T-helper 17 cell (primary cell): ENCODE data around the gene KCNJ12. TPM values are rescaled to one million over a fixed set of nuclear protein-coding genes. Genes with fewer than 3 reads are reported as not detected.
"Not testable (repeated sequence)": the region's sequence is repeated elsewhere in the genome, so short reads cannot be mapped to it uniquely, and the experiment has no call there.

Experiments used
- ATAC-seq: fragments of 150-1000 bp; cut with Tn5 transposase; 2 replicates; pipeline ENCODE4 v1.10.0; 2021; ENCODE audit warnings: mild to moderate bottlenecking, moderate library complexity
- DNase-seq, 3 donors: peaks; one replicate each; pipeline versions ENCODE4 v3.0.0 to v3.0.0-alpha.2; 2020 to 2021
- H3K9me3 ChIP-seq: one replicate; pipeline ENCODE4 v1.7.0; 2013; ENCODE audit warnings: low read length, mild to moderate bottlenecking; ENCODE audit not compliant: control insufficient read depth, poor library complexity, severe bottlenecking
- H3K27ac Mint-ChIP-seq: one replicate; pipeline ENCODE4 v1.8.0; 2022; ENCODE audit warnings: mild to moderate bottlenecking, moderate library complexity, mixed read lengths
- H3K27me3 Mint-ChIP-seq: one replicate; pipeline ENCODE4 v1.8.0; 2022; ENCODE audit warnings: mixed read lengths
- H3K36me3 Mint-ChIP-seq: one replicate; pipeline ENCODE4 v1.8.0; 2022; ENCODE audit warnings: low read depth, mixed read lengths
- H3K4me1 Mint-ChIP-seq: one replicate; pipeline ENCODE4 v1.8.0; 2022; ENCODE audit warnings: mild to moderate bottlenecking, mixed read lengths
- H3K4me3 Mint-ChIP-seq: one replicate; pipeline ENCODE4 v1.8.0; 2022; ENCODE audit warnings: mild to moderate bottlenecking, moderate library complexity, mixed read lengths
- total RNA-seq, 4 donors: library from RNA in 2 of 4; stranded (reverse) in 2 of 4; gene quantifications; one replicate each; pipeline ENCODE4 v1.2.3 and lab custom pipeline; 2022 to 2026

The KCNJ12 gene
- total RNA-seq, 2 donors from 2014 or later, result 0.12 TPM; not detected in 1

DNA sequence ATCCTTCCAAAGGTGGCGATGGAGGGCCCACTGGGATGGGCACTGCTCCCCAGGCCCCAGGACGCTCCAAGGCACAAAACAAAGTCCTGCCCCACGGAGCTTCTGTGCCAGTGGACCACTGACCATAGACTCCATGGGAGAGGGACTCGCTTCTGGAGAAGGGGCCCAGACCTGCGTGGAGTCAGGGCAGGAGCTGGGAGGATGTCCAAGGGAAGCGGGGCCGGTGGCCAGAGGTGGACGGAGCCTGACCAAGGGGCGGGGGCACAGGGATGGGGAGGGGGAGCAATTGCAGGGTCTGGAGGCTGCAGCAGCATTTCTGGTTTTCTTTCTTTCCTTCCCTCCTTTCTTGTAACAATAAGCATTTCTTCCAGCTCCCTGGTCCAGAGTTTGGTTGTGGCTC is 14.1 kb downstream of the KCNJ12 start:
- ATAC-seq, result no peak
- no peak overlapping the region for H3K4me3 Mint-ChIP-seq
- peaks cover 25% of the 10 kb centered on the region for H3K27me3 Mint-ChIP-seq
- H3K4me1 Mint-ChIP-seq, result peaks cover 6% of the 10 kb centered on the region
- no peak overlapping the region for H3K27ac Mint-ChIP-seq
- H3K36me3 Mint-ChIP-seq, result no peaks in the 10 kb centered on the region
- H3K9me3 ChIP-seq, result no peaks in the 10 kb centered on the region
- no peak for DNase-seq

DNA sequence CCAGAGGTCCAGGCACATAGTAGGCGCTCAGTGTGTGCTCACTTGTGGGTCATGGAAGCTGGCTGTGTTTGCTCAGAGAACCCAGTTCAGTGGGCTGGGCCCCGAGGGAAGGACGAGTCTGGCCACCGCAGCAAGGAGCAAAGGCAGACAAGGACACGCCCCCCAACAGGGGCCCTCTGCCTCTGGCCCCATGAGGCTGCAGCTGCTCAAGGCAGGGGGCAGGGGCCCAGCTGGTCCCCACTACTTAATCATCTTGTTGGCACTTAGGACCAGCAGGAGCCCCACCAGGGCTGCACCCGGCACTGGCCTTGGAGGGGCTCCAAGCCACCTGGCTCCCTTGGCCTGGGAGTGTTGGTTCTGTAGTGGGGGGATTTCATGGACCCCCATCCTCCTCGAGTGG is 16.1 kb downstream of the KCNJ12 start:
- Mint-ChIP-seq H3K4me3 (no peak overlapping the region), H3K36me3 (no peaks in the 10 kb centered on the region)
- no peak for ATAC-seq

DNA sequence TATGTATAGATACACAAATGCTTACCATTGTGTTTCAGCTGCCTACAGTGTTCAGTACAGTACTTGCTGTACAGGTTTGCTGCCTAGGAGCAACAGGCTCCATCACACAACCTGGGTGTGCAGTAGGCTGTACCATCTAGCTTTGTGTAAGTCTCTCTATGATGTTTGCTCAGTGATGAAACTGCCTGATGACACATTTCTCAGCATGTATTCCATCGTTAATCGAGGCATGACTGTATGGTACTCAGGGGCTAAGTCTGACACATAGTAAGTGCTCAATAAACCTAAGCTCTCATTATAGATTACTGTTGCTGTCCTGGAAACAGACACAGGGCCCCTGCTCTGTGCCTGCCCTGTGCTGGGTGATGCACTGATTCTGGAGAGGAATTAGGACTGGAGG is 18.1 kb downstream of the KCNJ12 start:
- Mint-ChIP-seq H3K27ac (no peak overlapping the region), H3K36me3 (no peaks in the 10 kb centered on the region), H3K4me1 (peaks cover 6% of the 10 kb centered on the region), H3K4me3 (no peak overlapping the region), H3K27me3 (peaks cover 17% of the 10 kb centered on the region)
- no peaks in the 10 kb centered on the region for H3K9me3 ChIP-seq
- DNase-seq (no peak), ATAC-seq (no peak)

More for the DNA sequence above, 16.1 kb downstream of the KCNJ12 start:
- Mint-ChIP-seq H3K4me1 (peaks cover 6% of the 10 kb centered on the region), H3K27me3 (peaks cover 23% of the 10 kb centered on the region), H3K27ac (no peak overlapping the region)
- H3K9me3 ChIP-seq, result no peaks in the 10 kb centered on the region
- DNase-seq, result no peak

DNA sequence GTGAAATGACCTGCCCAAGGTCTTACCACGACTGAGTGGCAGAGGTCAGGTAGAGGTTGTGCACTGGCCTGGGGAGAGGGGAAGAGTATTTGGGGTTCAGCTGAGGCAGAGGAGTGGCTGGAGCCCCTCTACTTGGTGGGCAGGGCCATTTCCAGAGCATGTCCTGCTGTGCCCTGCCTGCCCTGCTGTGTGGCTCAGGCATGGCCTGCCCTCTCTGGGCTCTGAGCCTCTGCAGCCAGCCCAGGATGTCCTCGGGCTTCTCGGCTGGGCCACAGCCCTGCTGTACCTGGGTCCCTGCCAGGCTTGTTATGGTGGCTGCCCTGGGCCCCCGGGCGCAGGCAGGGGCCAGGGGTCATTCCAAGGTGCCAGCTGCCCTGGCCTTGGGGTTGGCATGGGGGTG is 19.6 kb downstream of the KCNJ12 start:
- ATAC-seq, result no peak
- H3K27me3 Mint-ChIP-seq, result peaks cover 15% of the 10 kb centered on the region
- H3K4me1 Mint-ChIP-seq, result peaks cover 4% of the 10 kb centered on the region
- no peaks in the 10 kb centered on the region for H3K36me3 Mint-ChIP-seq
- no peak for DNase-seq
- H3K9me3 ChIP-seq, result no peaks in the 10 kb centered on the region
- H3K4me3 Mint-ChIP-seq, result no peak overlapping the region
- no peak overlapping the region for H3K27ac Mint-ChIP-seq

DNA sequence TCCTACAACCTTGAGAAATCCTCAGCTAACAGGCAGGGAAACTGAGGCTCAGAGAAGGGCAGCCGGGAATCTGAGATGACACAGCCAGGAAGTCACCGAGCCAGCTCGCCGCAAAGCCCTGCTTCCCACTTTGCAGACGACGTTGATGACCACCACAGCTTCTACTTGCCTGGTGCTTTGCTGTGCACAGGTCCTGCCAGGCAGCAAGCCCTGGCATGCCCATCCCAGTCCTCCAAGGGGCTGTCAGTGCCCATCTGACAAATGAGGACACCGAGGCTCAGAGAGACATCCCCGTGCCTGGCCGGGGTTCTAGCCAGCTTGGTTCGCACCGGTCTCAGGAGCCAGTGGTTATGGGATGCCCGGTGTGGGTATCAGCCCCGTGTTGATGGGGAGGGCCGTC is 20.1 kb downstream of the KCNJ12 start:
- peaks cover 10% of the 10 kb centered on the region for H3K27me3 Mint-ChIP-seq
- no peak for ATAC-seq
- no peak overlapping the region for H3K27ac Mint-ChIP-seq
- H3K36me3 Mint-ChIP-seq, result no peaks in the 10 kb centered on the region
- H3K9me3 ChIP-seq, result no peaks in the 10 kb centered on the region
- DNase-seq, result no peak
- H3K4me1 Mint-ChIP-seq, result peaks cover 4% of the 10 kb centered on the region
- no peak overlapping the region for H3K4me3 Mint-ChIP-seq

DNA sequence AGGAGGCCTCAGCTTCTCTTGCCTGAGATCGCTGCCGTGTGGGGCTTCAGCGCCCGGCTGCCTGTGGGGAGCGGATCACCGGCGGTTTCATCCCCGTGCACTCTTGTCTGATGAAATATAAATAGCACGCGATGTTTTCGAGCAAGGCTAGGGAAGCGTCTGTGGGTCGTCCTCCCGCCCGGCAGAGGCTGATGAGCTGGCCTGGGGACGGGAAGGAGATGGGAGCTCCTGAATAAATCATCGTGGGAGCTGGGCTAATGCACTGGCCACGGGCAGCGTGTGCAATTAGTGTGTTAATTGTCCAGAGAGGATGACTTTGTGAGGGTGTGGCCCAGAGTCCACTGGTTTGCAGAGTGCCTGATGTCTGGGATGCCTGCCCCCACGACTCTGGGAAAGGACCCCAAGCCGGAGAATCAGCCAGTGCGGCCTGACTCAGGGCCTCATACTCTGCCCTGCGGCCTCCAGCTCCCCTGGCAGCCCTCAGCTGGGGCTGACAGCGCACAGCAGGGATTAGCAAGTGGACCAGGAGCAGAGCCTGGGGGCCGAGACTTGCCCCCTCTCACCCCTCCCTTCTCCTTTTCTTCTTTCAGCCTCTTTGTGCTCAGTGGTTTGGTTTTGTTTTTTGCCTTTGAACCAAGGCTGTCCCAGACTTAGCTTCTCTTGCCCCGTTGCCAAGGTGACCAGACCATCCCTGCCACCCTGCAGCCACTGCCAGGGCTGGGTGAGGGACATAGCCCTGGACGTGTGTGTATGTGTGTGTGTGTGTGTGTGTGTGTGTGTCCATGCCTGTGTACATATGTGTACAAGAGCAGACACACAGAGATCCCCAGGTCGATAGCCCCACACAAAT is 21.4 kb downstream of the KCNJ12 start:
- H3K27ac Mint-ChIP-seq, result no peak overlapping the region
- H3K4me1 Mint-ChIP-seq, result peaks cover 2% of the 10 kb centered on the region
- no peaks in the 10 kb centered on the region for H3K36me3 Mint-ChIP-seq
- ATAC-seq, result no peak
- H3K27me3 Mint-ChIP-seq, result no peaks in the 10 kb centered on the region
- no peaks in the 10 kb centered on the region for H3K9me3 ChIP-seq
- no peak overlapping the region for H3K4me3 Mint-ChIP-seq
- DNase-seq, result no peak

DNA sequence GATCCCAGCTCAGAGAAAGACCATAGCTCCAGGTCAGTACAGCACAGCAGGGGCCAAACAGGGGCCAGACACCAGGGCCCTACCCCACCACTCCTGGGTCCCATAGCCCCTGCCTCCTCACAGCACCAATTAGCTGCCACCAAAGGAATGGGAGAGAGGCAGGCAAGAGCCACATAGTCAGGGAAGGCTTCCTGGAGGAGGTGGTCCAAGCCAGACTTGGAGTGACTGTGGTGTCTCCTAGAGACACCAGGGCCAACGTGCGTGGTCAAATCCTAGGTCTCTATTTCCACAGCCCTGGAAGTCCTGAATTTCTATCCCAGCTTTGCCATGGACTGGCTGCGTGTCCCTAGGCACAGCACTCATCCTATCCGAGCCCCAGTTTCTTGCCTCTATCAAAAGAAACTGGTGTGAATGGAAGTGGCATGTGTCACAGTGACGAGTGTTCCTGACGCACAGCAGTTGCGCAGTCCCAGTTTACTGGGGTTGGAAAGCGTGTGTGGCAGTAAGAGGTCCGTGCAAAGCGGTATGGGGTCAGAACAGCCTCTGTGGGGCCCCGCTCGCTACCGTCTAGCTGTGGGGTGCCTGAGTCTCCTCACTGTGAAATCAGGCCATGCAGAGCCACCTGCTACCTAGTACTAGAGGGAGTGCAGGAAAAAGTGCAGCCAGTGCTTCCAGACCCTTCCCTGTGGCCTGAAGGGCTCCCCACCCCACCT is 23.5 kb downstream of the KCNJ12 start:
- Mint-ChIP-seq H3K27ac (no peak overlapping the region), H3K27me3 (no peaks in the 10 kb centered on the region), H3K4me3 (no peak overlapping the region), H3K4me1 (no peaks in the 10 kb centered on the region), H3K36me3 (no peaks in the 10 kb centered on the region)
- ATAC-seq, result no peak
- no peak for DNase-seq
- no peaks in the 10 kb centered on the region for H3K9me3 ChIP-seq

DNA sequence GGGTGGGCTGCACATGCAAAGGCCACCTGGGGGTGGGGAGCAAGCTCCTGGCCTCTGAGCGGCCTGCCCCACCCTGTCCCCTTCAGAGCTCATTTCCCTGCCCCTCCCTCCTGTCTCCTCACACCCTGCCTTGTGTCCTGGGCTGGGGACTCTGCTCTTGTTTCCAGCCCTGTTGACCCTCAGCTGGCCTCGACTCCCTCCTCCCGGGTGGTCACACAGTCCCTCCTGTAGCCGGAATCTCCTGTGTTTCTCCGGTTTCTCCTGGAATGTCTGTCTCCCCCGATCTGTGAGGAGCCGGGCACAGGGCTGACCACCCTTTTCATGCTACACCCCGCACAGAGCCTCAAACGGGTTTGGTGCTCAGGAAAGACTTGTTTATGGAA is 24.0 kb downstream of the KCNJ12 start:
- H3K4me3 Mint-ChIP-seq, H3K4me1 Mint-ChIP-seq, H3K27me3 Mint-ChIP-seq, H3K36me3 Mint-ChIP-seq, H3K9me3 ChIP-seq, ATAC-seq, DNase-seq: not testable (repeated sequence)
- H3K27ac Mint-ChIP-seq, result peak overlapping the region; percentile 14

DNA sequence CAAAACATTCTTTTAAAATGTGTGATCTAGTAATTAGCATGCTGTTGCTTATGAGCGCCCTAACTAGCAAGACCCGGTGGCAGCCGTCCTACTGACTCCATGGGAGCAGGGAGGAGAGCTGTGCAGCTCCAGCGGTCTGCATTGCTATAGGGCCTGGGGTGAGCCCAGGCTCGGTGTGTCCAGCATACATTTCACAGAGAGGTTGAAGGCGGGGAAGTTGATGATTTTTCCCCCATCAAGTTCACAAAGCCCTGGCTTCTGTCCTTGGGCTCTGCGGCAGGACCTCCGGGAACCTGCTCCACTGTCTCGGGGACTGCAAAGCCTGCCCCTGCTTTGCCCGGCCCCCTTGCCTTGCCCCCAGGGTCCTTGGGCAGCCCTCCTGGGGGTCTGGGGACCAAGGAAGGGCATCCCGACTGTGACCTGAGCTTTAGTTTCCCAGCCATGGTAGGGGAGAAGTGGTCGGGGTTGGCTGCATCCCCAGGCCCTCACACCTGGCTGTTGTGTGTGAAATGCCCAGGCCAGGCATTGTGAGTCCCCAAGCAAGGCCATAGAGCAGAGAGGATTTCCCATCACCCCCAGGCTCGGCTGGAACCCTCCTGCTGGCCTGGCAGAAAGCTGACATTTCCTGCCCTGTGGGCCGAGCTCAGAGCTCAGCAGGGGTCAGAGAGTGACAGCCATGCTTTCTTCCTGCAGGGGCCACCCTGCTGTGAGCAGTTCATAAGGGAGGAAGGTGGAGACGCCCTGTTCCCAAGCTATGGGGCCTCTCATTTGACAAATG is 24.8 kb downstream of the KCNJ12 start:
- no peaks in the 10 kb centered on the region for H3K27me3 Mint-ChIP-seq
- ATAC-seq, result no peak
- no peaks in the 10 kb centered on the region for H3K4me1 Mint-ChIP-seq
- no peaks in the 10 kb centered on the region for H3K36me3 Mint-ChIP-seq
- no peak overlapping the region for H3K4me3 Mint-ChIP-seq
- H3K9me3 ChIP-seq, result no peaks in the 10 kb centered on the region
- no peak for DNase-seq
- H3K27ac Mint-ChIP-seq, result no peak overlapping the region

DNA sequence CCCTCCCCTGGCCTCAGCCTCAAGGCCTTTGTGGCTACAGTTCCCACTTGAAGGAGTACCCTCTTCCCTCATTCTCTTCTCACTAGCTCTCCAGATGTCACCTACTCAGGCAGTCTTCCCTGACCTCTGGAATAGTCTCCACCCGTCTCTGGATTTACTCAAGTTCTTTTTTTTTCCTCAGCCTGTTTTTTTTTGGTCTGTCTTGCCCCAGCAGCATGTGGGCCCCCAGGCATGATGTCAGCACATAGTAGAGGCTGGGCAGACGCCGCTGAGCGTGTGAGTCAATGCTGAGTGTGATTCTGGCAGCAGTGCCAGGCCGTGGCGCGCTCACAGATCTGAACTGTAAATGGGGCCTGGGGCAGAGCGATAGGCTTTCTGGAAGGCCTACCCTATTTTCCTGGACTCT is 26.0 kb downstream of the KCNJ12 start:
- H3K4me1 Mint-ChIP-seq, H3K9me3 ChIP-seq, H3K27ac Mint-ChIP-seq, DNase-seq, ATAC-seq, H3K36me3 Mint-ChIP-seq, H3K4me3 Mint-ChIP-seq, H3K27me3 Mint-ChIP-seq: not testable (repeated sequence)

DNA sequence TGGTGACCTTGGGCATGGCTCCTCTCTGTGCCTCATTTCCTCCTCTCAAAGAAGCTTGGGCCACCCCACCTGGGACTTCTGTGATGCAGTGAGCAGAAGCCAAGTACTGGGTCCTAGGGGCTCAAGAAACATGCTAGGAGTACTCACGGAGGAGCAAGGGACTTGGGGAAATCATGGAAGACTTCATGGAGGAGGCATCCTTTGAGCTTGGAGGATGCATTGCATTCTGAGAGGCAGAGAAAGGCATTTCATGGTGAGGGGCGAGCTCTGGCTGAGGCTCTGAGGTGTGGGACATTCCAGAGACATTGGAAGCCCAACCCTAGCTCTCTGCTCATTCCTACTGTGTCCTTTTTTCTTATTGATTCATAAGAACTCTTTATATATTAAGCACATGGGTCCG is 26.8 kb downstream of the KCNJ12 start:
- not testable (repeated sequence) for H3K36me3 Mint-ChIP-seq, H3K27me3 Mint-ChIP-seq, H3K27ac Mint-ChIP-seq, H3K4me1 Mint-ChIP-seq, H3K4me3 Mint-ChIP-seq, DNase-seq, H3K9me3 ChIP-seq, ATAC-seq

DNA sequence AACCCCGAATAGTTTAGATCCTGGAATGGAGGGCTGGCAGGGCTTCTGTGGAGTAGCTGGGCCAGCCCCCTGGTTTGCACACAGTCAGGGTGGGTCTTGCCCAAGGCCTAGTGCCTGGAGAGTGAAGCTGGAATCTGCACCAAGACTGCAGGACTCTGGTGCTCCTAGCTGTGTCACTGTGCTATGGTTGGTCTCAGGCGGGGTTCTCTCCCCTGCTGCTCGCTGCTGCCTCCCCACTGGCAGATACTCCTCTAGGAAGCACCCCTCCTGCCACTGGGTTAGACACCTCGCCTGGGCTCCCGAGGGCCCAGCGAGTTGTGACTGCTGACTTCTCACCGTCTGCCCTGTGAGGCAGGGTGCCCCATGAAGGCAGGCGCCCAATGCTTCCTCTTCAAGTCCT is 27.9 kb downstream of the KCNJ12 start:
- DNase-seq, H3K4me1 Mint-ChIP-seq, H3K36me3 Mint-ChIP-seq, H3K27ac Mint-ChIP-seq, ATAC-seq, H3K4me3 Mint-ChIP-seq, H3K27me3 Mint-ChIP-seq, H3K9me3 ChIP-seq: not testable (repeated sequence)

DNA sequence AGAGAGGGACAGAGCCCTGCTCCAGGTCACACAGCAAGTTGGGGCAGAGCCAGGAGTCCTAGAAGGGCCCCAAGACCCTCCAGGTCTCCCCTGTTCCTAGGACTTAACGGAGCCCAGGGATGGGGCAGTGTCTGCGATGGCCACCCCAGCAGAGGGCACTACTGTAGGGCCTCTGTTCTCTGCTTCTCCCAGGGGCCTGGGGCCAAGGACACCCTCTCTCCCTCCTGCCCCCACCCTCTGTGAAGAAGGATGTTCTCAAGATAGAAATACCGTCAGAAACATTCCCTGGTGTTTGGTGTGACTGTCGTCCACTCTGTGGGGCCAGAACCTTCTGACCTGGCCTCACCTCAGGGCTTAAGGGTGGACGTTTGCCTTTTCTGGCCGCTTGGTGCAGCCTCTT is 28.4 kb downstream of the KCNJ12 start:
- not testable (repeated sequence) for H3K9me3 ChIP-seq, ATAC-seq, H3K36me3 Mint-ChIP-seq, DNase-seq, H3K27me3 Mint-ChIP-seq, H3K4me3 Mint-ChIP-seq, H3K4me1 Mint-ChIP-seq, H3K27ac Mint-ChIP-seq
